GM12878 (cell line): ENCODE data around the gene CEP83. TPM values are rescaled to one million over a fixed set of nuclear protein-coding genes. Genes with fewer than 3 reads are reported as not detected.

Experiments
- ATAC-seq: fragments of 200-7000 bp; cut with Tn5 transposase; 3 replicates; pipeline ENCODE4 v1.9.1; 2020; ENCODE audit warnings: mild to moderate bottlenecking, moderate library complexity
- BruUV-seq: library from RNA; stranded (reverse); fragments of 400-500 nt; replicated peaks from 2 replicates; lab custom pipeline; 2021; lab: Mats Ljungman, UMichigan
- CTCF ChIA-PET: fragments of 300-600 bp; sonication (Branson Sonifier 250); formaldehyde crosslinking; extraction: SDS; loops from one replicate; lab custom pipeline; 2021; ENCODE audit warnings: inconsistent platforms; lab: Yijun Ruan, JAX
- POLR2A ChIA-PET: fragments of 350-600 bp; formaldehyde crosslinking; extraction: SDS; loops from one replicate; lab custom pipeline; 2021; ENCODE audit warnings: inconsistent platforms; lab: Charles Lee
- RAD21 ChIA-PET: fragments of 300-600 bp; sonication (Branson Sonifier 250); formaldehyde crosslinking; loops from one replicate; lab custom pipeline; 2023; ENCODE audit warnings: antibody characterized with exemption; ENCODE audit not compliant: unreplicated experiment; lab: Charles Lee
- SMC1A ChIA-PET: fragments of 300-600 bp; sonication (Branson Sonifier 250); formaldehyde crosslinking; loops from one replicate; lab custom pipeline; 2023; ENCODE audit not compliant: unreplicated experiment, uncharacterized antibody; lab: Charles Lee
- DNase-seq: peaks from one replicate; pipeline ENCODE4 v3.0.0-alpha.2; 2011; ENCODE audit warnings: low read depth, low spot score
- FAIRE-seq: peaks from 3 replicates; lab custom pipeline; 2011; peaks lifted over from hg19 to GRCh38; lab: Jason Lieb, UNC
- H2AFZ ChIP-seq: 2 replicates; pipeline ENCODE4 v1.6.0; 2011; ENCODE audit warnings: low read depth, low read length, control low read depth; ENCODE audit not compliant: control insufficient read depth
- H3K27ac ChIP-seq: 2 replicates; pipeline ENCODE4 v1.5.1; 2011; ENCODE audit warnings: control low read depth; ENCODE audit not compliant: control insufficient read depth, insufficient read depth
- H3K27me3 ChIP-seq, 2 experiments: replicated peaks in 1 of 2; 2 replicates each; pipeline versions ENCODE4 v1.6.0 to v1.6.1; 2011; ENCODE audit warnings: low read length in 1 of 2; ENCODE audit not compliant: control insufficient read depth in 2 of 2, insufficient read depth in 2 of 2
- H3K36me3 ChIP-seq, 2 experiments: 2 replicates each; pipeline ENCODE4 v1.5.1; 2011; ENCODE audit warnings: low read length in 1 of 2; ENCODE audit not compliant: control insufficient read depth in 2 of 2, insufficient read depth in 2 of 2
- H3K4me1 ChIP-seq: 2 replicates; pipeline ENCODE4 v1.6.1; 2011; ENCODE audit warnings: mild to moderate bottlenecking, low read length, moderate library complexity, mixed read lengths; ENCODE audit not compliant: control insufficient read depth, insufficient read depth
- H3K4me2 ChIP-seq: 2 replicates; pipeline ENCODE4 v1.6.0; 2011; ENCODE audit warnings: control low read depth; ENCODE audit not compliant: control insufficient read depth, insufficient read depth
- H3K4me3 ChIP-seq: fragments of 200-600 bp; sonication (generic); 2 replicates; pipeline ENCODE4 v1.5.1; 2016
- H3K79me2 ChIP-seq: 2 replicates; pipeline ENCODE4 v1.6.0; 2011; ENCODE audit warnings: low read length; ENCODE audit not compliant: control insufficient read depth, insufficient read depth
- H3K9ac ChIP-seq: 2 replicates; pipeline ENCODE4 v1.8.0; 2011; ENCODE audit warnings: low read length, control low read depth, mixed read lengths; ENCODE audit not compliant: control insufficient read depth, insufficient read depth
- H3K9me3 ChIP-seq: replicated peaks from 3 replicates; pipeline ENCODE4 v1.5.1; 2011; ENCODE audit warnings: mild to moderate bottlenecking, low read length; ENCODE audit not compliant: control insufficient read depth, insufficient read depth
- H4K20me1 ChIP-seq: 2 replicates; pipeline ENCODE4 v1.6.0; 2011; ENCODE audit not compliant: control insufficient read depth, insufficient read depth
- CHD2 ChIP-seq: IDR thresholded peaks from 2 replicates; pipeline ENCODE4 v1.6.1; 2011; ENCODE audit warnings: low read depth, low read length, improper control_type of control experiment, borderline replicate concordance
- EED ChIP-seq: sonication (generic); IDR thresholded peaks from 2 replicates; pipeline ENCODE4 v1.6.1; 2016; ENCODE audit warnings: antibody characterized with exemption, low read depth
- EP300 ChIP-seq, 2 experiments: fragments of 150-350 bp in 1 of 2; IDR thresholded peaks; 2 replicates each; pipeline ENCODE4 v1.6.1; 2011 to 2012; ENCODE audit warnings: low read depth in 2 of 2, low read length in 2 of 2, borderline replicate concordance in 1 of 2, improper control_type of control experiment in 1 of 2, inconsistent platforms in 1 of 2; ENCODE audit not compliant: control insufficient read depth in 1 of 2
- IKZF1 ChIP-seq: fragments of 450-650 bp; conservative IDR thresholded peaks from 2 replicates; pipeline ENCODE4 v1.6.1; 2017; ENCODE audit warnings: antibody characterized with exemption, mild to moderate bottlenecking
- IKZF2 ChIP-seq, 2 experiments: fragments of 450-650 bp; IDR thresholded peaks; 2 replicates each; pipeline ENCODE4 v1.6.1; 2017; ENCODE audit warnings: mild to moderate bottlenecking in 2 of 2, moderate library complexity in 2 of 2
- MTA2 ChIP-seq: fragments of 450-650 bp; IDR thresholded peaks from 2 replicates; pipeline ENCODE4 v1.6.1; 2016; ENCODE audit warnings: low read depth, mild to moderate bottlenecking, moderate library complexity
- RBBP5 ChIP-seq: fragments of 200-600 bp; sonication (generic); conservative IDR thresholded peaks from 2 replicates; pipeline ENCODE4 v1.6.1; 2016
- SMARCA5 ChIP-seq: fragments of 450-650 bp; IDR thresholded peaks from 2 replicates; pipeline ENCODE4 v1.6.1; 2017; ENCODE audit warnings: mild to moderate bottlenecking
- TCF3 ChIP-seq: IDR thresholded peaks from 2 replicates; pipeline ENCODE4 v1.6.1; 2012; ENCODE audit warnings: low read depth, mild to moderate bottlenecking, low read length, borderline replicate concordance; ENCODE audit not compliant: insufficient read depth
- WGBS: methylation state at CpG from one replicate; pipeline ENCODE4 v1.1.6; 2016; ENCODE audit warnings: low lambda C conversion rate; ENCODE audit not compliant: insufficient replicate concordance, insufficient coverage; ENCODE audit errors: missing lambda C conversion rate; 5-methylcytosine and 5-hydroxymethylcytosine counted together
- in situ Hi-C: fragments of 300-500 bp; cut with MboI; formaldehyde crosslinking; loops from 9 replicates; pipeline ENCODE4 v1.14.3; 2018; ENCODE audit warnings: mixed read lengths
- intact Hi-C: fragments of 100-400 bp; cut with micrococcal nuclease; formaldehyde crosslinking; loops from one replicate; pipeline ENCODE4 v1.14.2; 2022; ENCODE audit not compliant: unreplicated experiment
- polyA plus RNA-seq, 11 experiments: library from polyadenylated mRNA; depleted of rRNA in 4 of 11; unstranded in 6 of 11; stranded (reverse) in 5 of 11; fragments of >200 nt; fragmentation: Nextera tagmentation in 4 of 11; fragmentation: Illumina TruSeq in 1 of 11; extraction: Ambion mirVana in 4 of 11; extraction: Trizol in 1 of 11; gene quantifications; 1 replicate in 1 of 11; 2 replicates in 10 of 11; pipeline versions ENCODE4 v1.2.1 to v1.2.3, GENCODE V29; 2011 to 2016; ENCODE audit warnings: inconsistent platforms in 2 of 11, missing spikeins in 2 of 11, low read depth in 1 of 11
- total RNA-seq, 4 experiments: library from RNA; depleted of rRNA in 3 of 4; stranded (reverse); fragments of >200 nt in 3 of 4; fragmentation: Illumina TruSeq in 1 of 4; extraction: Trizol in 1 of 4; gene quantifications; 2 replicates each; pipeline versions ENCODE4 v1.2.1 to v1.2.3, GENCODE V29; 2013 to 2021

CEP83 gene
- total and polyA plus RNA-seq, 10 of the 15 experiments (the other 5 are each of a cell fraction or from before 2014, with no cell fraction given), result 4.3 to 39.0 (median 22.5) TPM

GRCh38 chr12:94500831-94501567 lies 41.3 kb upstream of the CEP83 start:
- H3K79me2 ChIP-seq, result no peaks in the 10 kb centered on the region
- TF ChIP-seq SMARCA5, result no peak
- no peak for TF ChIP-seq RBBP5
- no peak for TF ChIP-seq EP300 (IDR thresholded peaks at IDR 0.05; ENCODE audit: borderline replicate concordance in 1 of 2, control insufficient read depth in 1 of 2, low read depth in 2 of 2, low read length in 2 of 2)
- no peak for TF ChIP-seq CHD2
- peak; percentile 67 to 77; a peak in 3 of 4 replicates for TF ChIP-seq IKZF2 (IDR thresholded peaks at IDR 0.05)
- TF ChIP-seq IKZF1, result peak; percentile 49
- TF ChIP-seq EED, result peak; percentile 57
- TF ChIP-seq MTA2, result peak; percentile 52
- no peak for TF ChIP-seq TCF3
- ChIA-PET SMC1A (no interaction called here), RAD21 (no interaction called here), POLR2A (no interaction called here), CTCF (interaction anchor here (0.6 kb wide), 1 partner anchor 1033 kb away, joined by 3 read pairs; no protein-coding TSS in a partner anchor)
- no peak overlapping the region for H3K27ac ChIP-seq
- no peak overlapping the region for H3K9ac ChIP-seq
- H3K4me2 ChIP-seq, result no peak overlapping the region
- H3K27me3 ChIP-seq, result no peaks in the 10 kb centered on the region
- H3K36me3 ChIP-seq, result no peaks in the 10 kb centered on the region
- no peak for DNase-seq
- in situ Hi-C loops (no loop called here), intact Hi-C loops (no loop called here)
- FAIRE-seq, result peak; percentile 23
- H3K4me3 ChIP-seq, result no peak overlapping the region
- 40% methylated on average over 3 of the region's 3 CpGs for whole genome bisulfite sequencing
- no peak overlapping the region; the same call in 1 of the 2 replicates for H2AFZ ChIP-seq
- ATAC-seq, result peak; percentile 69
- BruUV-seq, result no TSS peak
- H3K4me1 ChIP-seq, result peaks cover 6% of the 10 kb centered on the region; the same call in 1 of the 2 replicates
- no peaks in the 10 kb centered on the region for H4K20me1 ChIP-seq
- H3K9me3 ChIP-seq, result peaks cover 9% of the 10 kb centered on the region; the same call in 1 of the 3 replicates
